ENCODE measurements around the gene F7.

The F7 gene

GRCh38 chr13:113141601-113141970 lies 36.0 kb downstream of the F7 start:
- no peak for DNase-seq

- DNase-seq = no peak
These were observed 37.3 kb downstream of the F7 start for GRCh38 chr13:113142876-113143275.

- no peak for DNase-seq
These were observed 38.1 kb downstream of the F7 start for GRCh38 chr13:113143466-113144254.

- DNase-seq = no peak
These were observed 38.7 kb downstream of the F7 start for GRCh38 chr13:113144255-113144629.

GRCh38 chr13:113145496-113145895 lies 39.9 kb downstream of the F7 start:
- no peak for DNase-seq

GRCh38 chr13:113145911-113146598 lies 40.5 kb downstream of the F7 start:
- DNase-seq = no peak

GRCh38 chr13:113146750-113147149 lies 41.2 kb downstream of the F7 start:
- DNase-seq = no peak

GRCh38 chr13:113147206-113147605 lies 41.6 kb downstream of the F7 start:
- no peak for DNase-seq

- no peak for DNase-seq
These were observed 42.8 kb downstream of the F7 start for GRCh38 chr13:113148407-113148806.

- DNase-seq = no peak
These were observed 43.4 kb downstream of the F7 start for GRCh38 chr13:113148940-113149503.

GRCh38 chr13:113149711-113150549 lies 44.3 kb downstream of the F7 start:
- no peak for DNase-seq

- DNase-seq = no peak
These were observed 45.2 kb downstream of the F7 start for GRCh38 chr13:113150550-113151365.

- DNase-seq = peak in 1 of 2 donors; percentile 64
These were observed 46.4 kb downstream of the F7 start for GRCh38 chr13:113151745-113152690.

- no peak for DNase-seq
These were observed 47.0 kb downstream of the F7 start for GRCh38 chr13:113152691-113152983.

GRCh38 chr13:113152984-113153809 lies 47.6 kb downstream of the F7 start:
- no peak for DNase-seq

- DNase-seq = peak; percentile 19 to 33
These were observed 48.5 kb downstream of the F7 start for GRCh38 chr13:113153810-113154748.

GRCh38 chr13:113155201-113155600 lies 49.6 kb downstream of the F7 start:
- no peak for DNase-seq

- no peak for DNase-seq
These were observed 50.5 kb downstream of the F7 start for GRCh38 chr13:113155982-113156655.

All from bone marrow (tissue), 2 donors.